Measurements from ENCODE around the gene LMNTD1. TPM values are rescaled to one million over a fixed set of nuclear protein-coding genes. Genes with fewer than 3 reads are reported as not detected.

LMNTD1 gene
- polyA plus RNA-seq, 3 donors: not detected

DNA sequence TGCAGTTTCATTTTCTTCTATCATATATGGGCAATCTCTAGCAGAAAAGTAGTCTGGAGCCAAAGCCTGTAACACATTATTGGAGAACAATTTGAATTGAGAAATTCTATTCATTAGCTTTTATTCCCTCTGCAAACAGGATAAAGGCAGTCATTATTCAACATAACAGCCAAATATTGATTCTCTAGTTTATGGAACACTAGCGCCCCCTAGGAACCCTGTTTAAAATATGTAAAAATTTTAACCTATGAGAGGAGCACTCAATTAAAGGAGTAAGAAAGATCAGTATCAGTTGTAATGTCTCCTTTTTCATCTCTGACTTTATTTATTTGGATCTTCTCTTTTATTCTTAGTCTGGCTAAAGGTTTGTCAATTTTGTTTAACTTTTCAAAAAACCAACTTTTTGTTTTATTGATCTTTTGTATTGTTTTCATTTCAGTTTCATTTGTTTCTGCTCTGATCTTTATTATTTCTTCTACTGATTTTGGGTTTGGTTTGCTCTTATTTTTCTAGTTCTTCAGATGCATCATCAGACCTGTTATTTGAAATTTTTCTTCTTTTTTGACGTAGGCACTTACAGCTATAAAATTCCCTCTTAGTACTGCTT lies 4.8 kb upstream of the LMNTD1 start:
- no peak for DNase-seq (ENCODE audit: low read depth in 3 of 3, low spot score in 2 of 3)

DNA sequence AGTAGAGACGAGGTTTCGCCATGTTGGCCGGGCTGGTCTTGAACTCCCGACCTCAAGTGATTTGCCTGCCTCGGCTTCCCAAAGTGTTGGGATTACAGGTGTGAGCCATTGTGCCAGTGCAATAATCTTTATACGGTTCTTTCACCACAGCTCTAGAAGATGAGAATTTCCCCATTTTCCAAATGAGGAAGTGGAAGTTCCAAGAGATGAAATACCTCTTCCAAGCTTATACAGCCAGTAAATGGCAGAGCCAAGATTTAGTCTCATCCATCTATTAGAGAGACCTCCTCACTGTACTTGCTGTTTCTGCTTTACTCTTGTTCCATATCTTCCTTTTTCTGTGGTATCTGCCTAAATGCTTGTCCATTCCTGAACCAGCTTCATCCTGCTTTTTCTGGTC lies 3.1 kb upstream of the LMNTD1 start:
- DNase-seq (ENCODE audit: low read depth in 3 of 3, low spot score in 2 of 3): no peak

DNA sequence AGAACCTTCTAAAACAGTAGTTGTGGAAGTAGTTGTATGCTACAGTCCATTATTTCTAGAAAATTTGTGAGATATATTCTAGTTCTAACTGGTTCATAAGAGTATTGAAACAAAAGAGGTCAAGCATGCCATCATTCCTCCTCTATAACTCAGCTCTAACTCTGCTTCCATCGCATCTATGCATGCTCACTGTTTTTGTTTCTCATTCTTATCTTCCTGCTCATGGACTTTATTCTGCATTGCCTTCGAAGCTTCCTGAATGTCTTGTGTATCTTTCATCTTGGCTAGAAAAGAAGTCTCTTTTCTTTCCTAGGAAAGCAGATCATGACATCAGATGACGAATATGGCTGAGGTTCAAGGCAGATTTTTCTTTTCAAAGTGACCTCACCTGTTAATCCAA lies 402 bp downstream of the LMNTD1 start:
- no peak for DNase-seq (ENCODE audit: low read depth in 3 of 3, low spot score in 2 of 3)

DNA sequence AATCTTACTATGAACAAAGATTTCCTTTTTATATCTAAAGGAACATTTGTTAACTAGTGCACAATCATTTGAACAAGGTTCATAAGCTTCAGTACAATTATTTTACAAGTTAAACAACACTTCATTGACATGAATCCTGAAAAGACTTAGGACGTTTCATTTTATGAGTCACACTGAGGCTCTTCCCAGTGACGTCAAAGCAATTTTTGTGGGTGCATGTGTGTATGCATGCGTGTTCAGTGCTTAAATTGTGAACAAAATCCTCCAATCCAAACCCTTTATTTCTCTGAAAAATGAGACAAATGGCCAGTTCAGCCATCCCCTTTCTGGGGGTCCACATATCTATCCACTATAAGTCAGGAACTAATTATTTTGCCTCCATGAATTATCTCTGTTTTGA lies 2.9 kb downstream of the LMNTD1 start:
- no peak for DNase-seq (ENCODE audit: low read depth in 3 of 3, low spot score in 2 of 3)

DNA sequence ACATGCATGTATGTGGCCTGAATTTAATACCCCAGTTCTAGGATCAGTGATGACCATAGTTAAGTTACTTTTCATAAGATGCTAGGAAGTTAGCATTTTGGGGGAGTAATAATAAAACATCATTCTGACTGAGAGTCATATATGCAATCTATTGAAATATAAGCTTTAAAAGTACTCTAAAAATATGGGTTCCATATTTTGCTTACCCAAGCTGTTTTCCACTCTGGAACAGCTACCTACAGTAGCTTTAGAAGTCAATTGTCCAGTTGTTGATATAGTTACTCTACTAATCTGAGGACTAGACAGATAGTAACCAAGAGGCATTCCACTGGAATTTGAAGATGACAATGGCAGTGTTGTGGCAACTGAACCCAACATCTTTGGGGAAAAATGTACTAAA lies 4.0 kb downstream of the LMNTD1 start:
- DNase-seq (ENCODE audit: low read depth in 3 of 3, low spot score in 2 of 3): no peak

DNA sequence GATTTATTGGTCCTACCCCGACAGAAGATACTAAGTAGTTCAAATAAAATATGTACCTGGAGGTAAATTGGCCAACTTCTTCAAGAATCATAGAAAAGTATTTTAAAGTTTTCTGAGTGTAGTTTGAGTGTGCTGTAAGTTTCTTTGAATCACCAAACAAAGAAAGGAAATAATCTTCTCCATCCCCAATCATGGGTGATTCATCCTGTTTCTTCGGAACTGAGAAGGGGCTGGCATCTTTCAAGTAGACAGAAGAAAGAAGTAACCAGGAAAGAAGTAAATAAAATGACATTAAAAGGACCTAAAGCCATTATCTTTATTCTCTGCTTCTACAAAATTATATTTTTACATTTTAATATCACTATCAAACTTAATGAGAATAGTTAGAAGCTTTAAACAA lies 6.8 kb downstream of the LMNTD1 start:
- DNase-seq (ENCODE audit: low read depth in 3 of 3, low spot score in 2 of 3): no peak

DNA sequence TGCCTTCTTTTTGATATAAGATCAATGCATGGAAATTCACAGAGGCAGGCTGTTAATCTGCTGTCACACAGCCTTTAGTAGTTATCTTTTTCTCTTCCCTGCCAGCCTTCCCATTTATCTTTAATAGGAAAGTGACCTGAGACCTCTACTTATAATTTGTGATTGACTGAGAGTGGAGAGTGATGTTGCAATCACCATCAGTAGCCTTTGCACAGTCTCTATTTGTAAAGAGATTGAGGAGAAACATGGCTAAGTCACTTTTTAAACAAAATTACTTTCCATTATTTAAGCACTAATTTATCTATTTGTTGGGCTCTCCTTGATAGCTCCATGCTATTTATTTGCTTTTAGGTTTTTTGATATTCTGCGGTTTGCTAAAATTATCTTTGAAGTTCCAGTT lies 19.9 kb downstream of the LMNTD1 start:
- DNase-seq (ENCODE audit: low read depth in 3 of 3, low spot score in 2 of 3): no peak

DNA sequence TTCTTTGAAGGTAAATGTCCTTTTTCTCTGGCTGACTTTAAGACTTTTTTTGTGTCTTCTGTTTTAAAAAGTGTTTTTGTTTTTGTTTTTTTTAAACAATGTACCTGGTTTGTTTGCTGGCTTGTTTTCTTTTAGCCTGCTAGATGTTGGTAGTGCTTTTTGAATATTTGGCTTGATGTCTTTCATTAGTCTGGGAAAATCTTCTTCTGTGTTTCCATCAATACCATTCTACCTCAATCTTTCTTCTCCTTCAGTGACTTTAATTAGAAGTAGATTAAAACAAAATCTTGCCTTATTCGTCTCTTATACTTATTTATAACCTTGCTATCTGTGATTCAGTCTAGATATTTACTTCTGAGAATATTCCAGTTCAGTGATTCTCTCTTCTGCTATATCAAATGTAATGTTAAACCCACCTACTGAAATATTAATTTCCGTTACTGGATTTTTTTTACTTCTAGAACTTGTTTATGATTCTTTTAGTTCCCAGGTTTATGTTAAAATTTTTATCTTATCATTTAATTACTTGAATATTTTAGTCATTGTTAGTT lies 21.5 kb downstream of the LMNTD1 start:
- DNase-seq (ENCODE audit: low read depth in 3 of 3, low spot score in 2 of 3): no peak

DNA sequence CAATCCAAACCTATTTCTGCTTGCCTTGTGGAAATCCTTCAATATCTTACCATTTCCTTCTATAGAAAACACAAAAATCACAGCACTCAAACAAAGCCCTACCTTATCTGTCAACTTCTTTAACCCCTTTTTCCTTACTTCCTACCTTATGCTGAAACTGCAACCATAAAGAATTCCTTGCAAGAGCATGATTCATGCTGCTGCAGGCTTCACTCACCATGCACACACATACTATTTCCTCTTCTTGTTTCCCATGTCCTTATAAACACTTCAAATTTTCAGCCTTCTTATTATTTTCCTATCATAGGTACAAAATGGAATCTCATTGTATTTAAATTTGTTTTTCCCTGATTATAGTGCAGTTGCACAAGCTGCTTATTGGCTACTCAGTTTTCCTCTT lies 23.3 kb downstream of the LMNTD1 start:
- no peak for DNase-seq (ENCODE audit: low read depth in 3 of 3, low spot score in 2 of 3)

DNA sequence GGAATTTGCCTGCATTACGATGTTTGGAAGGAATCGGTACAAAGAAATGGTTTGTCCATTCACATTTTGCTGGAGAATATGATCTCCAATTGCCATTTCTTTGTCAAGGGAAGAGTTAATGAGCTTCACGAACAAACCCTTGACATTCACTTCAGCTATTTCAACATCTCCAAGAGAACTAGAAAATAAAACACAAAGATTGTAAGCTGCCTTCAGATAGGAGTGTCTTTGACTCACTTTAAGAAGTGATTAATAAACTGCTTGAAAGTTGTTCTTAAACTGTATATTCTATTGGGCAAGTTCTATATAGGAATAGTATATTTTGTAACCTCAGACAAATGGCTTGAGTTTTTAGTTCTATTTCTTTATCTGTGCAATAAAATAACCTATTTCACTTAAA lies 26.3 kb downstream of the LMNTD1 start:
- no peak for DNase-seq (ENCODE audit: low read depth in 3 of 3, low spot score in 2 of 3)

DNA sequence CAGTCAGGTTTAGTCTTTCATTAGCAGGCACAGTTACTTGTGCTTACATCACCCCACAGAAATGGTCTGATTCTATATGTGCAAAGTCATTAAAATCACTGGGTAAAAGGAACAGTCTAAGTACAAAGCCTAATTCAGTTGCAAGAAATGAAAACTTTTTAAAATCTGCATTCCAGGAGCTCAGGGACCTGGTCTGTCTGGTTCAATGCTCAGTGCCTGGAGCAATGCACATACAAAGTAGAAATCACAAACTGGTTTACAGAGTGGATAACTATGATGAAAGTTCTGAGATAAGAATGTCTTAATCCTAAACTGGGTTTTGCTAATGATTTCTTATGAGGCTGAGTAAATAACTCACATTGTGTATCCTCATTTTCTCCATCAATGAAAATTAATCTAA lies 28.7 kb downstream of the LMNTD1 start:
- no peak for DNase-seq (ENCODE audit: low read depth in 3 of 3, low spot score in 2 of 3)

DNA sequence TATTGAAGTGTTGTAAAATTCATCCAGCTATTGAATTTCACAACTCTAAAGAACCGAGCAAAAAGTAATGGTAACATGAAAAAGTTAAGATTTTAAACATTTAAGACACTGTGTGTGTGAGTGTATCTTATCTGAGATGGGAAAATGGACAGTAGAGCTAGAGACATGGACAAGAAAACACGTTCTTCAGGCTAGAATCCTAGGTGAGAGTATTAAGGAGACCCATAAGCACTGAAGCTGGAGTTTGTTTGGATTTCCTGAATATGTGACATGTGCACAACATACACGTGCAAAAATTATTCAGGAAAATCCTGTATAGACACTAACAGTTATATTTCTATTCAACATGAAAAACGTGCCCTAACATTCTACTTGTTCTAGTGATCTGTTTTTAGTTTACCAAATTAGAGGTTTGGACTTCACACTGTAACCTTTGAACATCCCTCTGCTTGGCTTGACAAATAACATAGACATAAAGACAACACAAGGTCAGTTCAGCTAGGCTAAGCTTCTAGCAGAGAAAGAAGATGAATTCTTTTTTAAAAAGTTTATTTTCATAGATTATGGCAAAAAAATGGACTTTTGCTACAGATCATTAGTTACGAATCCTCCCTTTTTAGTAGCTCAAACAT lies 31.3 kb downstream of the LMNTD1 start:
- no peak for DNase-seq (ENCODE audit: low read depth in 3 of 3, low spot score in 2 of 3)

DNA sequence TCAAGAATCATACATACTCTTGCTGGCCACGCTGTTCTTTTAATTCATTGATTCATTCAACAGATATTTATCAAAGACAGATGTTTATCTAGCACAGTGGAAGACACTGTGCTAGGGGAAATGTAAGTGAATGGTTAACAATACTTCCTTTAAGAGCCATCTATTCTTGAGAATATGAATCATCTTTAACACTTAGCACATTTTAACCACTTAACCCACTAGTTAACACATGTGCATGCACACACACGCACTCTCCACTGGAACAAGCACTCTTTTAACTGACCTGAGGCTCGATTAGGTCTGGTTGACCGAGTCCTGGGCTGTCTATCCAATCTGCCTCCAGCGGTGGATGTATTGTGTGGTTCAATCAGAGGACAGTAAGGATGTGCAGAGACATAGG lies 34.6 kb downstream of the LMNTD1 start:
- DNase-seq (ENCODE audit: low read depth in 3 of 3, low spot score in 2 of 3): no peak

DNA sequence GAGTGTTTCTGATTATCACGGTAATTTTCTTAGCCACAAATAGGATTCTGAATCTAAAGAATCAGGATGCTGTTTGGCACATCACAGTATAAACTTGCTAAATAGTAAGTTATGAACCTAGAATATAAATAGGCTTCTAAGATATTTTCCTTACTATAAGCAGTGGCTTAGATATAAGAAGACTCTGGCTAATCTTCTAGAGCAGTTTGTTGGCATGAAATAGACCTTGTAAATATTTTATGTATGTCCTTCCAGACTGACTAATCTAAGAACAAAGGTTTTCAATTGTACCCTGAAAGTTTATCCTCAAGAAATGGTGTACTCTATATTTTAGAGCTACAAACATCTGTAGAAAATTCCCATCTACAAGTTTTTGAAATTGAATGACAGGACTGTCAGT lies 48.3 kb downstream of the LMNTD1 start:
- no peak for DNase-seq (ENCODE audit: low read depth in 3 of 3, low spot score in 2 of 3)

DNA sequence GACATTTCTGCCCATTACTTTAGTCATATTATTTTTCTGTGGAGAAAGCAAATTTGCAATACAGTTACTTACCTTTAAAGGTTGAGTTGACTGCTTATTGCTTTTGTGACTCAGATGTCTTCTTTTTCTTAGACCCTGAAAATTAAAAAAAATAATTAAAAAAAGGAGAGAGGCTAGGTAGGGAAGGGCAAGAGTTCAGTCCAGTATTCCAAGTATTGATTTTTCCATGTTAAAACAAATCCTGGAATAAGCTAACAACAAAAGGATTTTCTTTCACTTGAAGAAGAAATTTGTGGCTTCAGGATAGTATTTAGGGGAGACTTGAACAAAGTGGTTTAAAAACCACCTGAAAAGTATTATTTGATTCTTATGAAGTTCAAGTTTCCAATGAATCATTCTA lies 49.4 kb downstream of the LMNTD1 start:
- DNase-seq (ENCODE audit: low read depth in 3 of 3, low spot score in 2 of 3): no peak

DNA sequence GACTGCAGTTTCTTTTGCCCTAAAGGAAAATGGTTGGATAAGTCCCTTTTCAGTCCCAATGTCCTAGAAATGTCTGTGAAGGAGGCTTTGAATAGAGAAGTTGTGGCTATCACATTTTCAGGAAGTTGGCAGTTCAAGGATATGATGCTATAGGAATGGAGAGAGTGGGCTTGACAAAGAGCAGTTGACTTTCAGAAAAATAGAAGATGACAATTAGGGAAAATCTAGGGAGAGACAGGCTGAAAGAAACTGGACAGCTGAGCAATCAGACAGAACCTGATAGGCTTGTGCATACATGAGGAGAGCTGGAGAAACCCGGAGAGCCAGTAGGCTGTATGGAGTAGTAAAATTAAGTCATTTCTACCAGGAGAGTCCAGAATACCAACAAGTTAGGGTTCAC lies 50.5 kb downstream of the LMNTD1 start:
- no peak for DNase-seq (ENCODE audit: low read depth in 3 of 3, low spot score in 2 of 3)

DNA sequence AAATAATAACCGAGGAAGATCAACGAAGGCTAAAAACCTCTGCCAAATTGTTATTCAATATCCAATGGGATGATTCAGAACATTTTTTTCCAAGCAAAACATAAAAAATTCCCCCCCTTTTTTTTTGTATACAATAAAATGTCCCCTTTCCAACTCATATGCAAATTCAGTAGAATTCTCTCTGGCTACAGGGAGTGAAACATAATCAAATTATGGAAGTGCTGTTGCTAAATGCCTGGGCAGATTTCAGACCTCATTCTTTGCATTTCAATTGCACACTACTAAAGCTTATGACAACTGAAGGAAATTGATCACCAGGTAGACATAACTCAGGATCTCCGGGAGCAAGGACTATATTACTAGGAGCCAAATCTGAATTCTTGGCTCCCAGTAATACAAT lies 51.0 kb downstream of the LMNTD1 start:
- no peak for DNase-seq (ENCODE audit: low read depth in 3 of 3, low spot score in 2 of 3)

DNA sequence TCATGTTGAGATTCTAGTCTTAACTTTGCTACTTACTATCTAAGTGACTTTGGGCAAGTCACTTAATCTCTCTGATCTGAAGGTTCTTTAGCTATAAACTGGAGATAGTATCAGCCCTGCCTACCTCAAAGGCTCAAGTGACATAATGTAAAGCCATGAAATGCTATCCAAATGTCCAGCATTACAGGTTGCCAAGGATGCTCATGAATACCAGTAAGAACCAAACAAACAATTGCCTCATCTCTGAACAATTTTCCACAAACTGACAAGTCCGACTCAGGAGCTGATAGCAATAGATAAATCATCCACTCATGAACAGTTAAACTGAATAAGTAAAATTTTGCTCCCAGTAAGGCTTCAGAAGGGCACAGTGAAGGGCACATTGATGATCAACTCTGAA lies 51.5 kb downstream of the LMNTD1 start:
- no peak for DNase-seq (ENCODE audit: low read depth in 3 of 3, low spot score in 2 of 3)

DNA sequence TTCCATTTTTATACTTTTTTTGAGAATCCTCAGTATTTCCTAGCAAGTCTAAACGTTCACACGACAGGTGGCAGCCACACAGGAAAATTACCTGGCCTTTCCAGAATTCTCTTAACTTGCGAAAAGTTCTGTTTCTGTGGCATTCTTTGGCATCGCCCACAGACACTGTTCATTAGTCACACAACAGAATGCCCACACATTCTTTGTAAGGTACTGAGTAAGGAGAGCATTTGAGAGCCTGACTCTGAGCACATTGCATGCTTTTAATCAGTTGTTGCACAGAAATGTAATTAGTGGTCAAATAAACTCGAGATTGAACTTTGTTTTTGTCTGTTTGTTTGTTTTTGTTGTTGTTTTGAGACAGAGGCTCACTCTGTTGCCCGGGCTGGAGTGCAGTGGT lies 52.4 kb downstream of the LMNTD1 start:
- no peak for DNase-seq (ENCODE audit: low read depth in 3 of 3, low spot score in 2 of 3)

DNA sequence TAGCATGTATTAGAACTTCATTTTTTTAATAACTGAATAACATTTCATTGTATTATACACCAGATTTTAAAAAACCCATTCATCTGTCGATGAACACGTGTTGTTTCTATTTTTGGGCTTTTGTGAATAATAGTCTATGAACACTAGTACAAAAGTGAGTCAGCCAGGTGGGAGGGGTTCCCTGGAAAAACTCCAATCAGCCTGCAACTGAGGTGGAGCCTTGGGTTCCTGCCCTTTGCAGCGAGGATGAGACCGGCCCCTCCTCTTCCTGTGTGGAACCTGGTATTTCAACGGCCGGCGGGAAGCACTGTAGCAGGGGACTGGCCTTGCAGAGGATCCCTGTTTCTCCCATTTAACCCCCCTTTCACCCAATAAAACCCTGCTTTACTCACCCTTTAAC lies 56.1 kb downstream of the LMNTD1 start:
- no peak for DNase-seq (ENCODE audit: low read depth in 3 of 3, low spot score in 2 of 3)

DNA sequence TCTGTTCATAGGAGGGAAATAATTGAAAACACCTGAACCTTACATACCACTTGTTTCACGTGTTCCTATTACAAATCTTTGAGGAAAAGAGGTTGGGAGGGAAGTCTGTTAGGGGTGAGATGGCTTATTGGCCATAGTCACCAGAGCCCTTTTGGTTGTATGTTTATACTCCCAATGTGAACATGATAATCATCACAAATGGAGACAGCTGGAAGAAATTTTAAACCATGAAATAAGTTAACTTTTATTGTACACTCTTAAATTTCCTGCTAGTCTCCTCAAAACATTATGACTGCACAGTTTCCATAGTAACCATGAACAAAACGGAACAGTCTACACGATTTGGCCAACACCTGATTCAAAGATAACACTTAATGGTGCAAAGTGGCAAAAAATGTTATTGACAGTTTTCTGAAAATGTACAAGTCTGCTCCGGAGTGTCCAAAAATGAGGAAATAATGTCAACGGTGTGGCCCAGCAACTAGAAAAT lies 56.9 kb downstream of the LMNTD1 start:
- DNase-seq (ENCODE audit: low read depth in 3 of 3, low spot score in 2 of 3): no peak

DNA sequence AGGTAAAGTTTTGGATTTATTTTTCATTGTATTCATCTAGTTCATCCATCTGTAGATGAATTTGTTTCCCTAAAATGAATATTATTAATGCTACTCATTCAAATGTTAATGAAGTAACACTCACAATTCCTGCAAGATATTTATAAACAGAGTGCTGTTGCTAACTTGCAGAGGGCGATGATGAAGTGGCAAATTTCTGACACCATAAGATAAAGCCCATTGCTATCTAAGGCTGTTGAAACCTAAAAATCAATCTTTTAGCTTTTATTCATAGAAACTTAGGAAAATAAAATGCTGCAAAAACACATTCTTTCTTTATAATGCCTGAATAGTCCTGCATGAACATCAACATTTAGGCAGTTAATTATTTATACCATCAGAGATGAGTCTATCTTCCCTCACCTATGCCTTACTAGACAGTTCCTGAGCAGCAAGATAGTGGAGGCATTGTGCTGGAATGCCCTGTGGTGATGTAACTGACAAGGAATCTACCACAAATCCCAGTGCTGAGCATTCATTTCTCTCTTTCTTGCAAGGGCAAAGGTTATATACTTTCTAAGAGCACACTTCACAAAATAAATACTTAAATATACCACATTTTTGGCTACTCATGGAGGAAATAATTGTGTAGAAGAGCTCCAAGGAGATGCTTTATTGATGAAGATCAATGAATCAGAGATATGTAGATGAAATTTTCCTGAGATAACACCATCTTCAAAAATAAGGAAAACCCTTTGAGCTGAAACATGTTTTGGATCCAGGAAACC lies 57.6 kb downstream of the LMNTD1 start:
- DNase-seq (ENCODE audit: low read depth in 3 of 3, low spot score in 2 of 3): no peak

Measured in right renal cortex interstitium (tissue), 3 donors.